HG03103 (cell line): ENCODE results near the gene CTNNA3.
"Not testable (repeated sequence)": the region's sequence is repeated elsewhere in the genome, so short reads cannot be mapped to it uniquely, and the experiment has no call there.

ENCODE experiments used
- ATAC-seq: cut with Tn5 transposase; IDR thresholded peaks from one replicate; pipeline ENCODE4 v1.9.1; 2021; ENCODE audit warnings: low read depth; ENCODE audit not compliant: unreplicated experiment

CTNNA3 gene

DNA sequence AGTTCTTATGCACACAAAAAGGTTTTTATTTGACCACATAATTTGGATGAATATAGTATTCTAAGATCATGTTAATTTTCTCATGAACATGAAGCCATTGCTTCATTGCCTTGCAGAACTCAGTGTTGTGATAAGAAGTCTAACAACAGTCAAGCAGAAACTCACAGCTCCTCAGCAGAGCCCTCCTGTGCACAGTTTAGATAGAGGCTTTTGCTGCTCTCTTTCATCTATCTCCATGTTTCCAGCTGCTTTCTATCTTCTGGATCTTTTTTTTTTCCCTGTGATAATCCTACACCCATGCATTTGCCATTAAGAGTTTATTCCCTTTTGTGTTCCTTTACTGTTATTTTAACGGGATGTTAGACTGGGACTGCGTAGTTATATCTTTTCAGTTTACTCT lies 1327.8 kb downstream of the CTNNA3 start:
- ATAC-seq, result no peak

DNA sequence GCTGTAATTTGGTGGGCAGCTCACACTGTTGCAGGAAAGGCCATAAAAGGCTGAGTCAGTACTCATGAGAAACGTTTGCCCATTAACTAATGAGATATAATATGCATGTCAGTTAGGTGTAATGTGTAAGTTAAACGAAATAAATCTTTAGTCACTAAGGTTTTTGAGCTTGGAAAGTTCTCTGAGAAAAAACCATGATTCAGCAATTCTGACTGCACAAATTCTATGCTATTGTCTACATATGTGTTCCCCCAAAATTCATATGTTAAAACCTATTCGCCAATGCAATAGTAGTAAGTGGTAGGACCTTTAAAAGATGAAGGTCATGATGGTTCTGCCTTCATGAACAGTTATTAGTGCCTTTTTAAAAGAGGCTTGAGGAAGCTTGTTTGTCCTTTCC lies 1329.8 kb downstream of the CTNNA3 start:
- ATAC-seq, result no peak

- ATAC-seq, result no peak
Measured at GRCh38 chr10:66365686-66366085, 1330.3 kb downstream of the CTNNA3 start.

DNA sequence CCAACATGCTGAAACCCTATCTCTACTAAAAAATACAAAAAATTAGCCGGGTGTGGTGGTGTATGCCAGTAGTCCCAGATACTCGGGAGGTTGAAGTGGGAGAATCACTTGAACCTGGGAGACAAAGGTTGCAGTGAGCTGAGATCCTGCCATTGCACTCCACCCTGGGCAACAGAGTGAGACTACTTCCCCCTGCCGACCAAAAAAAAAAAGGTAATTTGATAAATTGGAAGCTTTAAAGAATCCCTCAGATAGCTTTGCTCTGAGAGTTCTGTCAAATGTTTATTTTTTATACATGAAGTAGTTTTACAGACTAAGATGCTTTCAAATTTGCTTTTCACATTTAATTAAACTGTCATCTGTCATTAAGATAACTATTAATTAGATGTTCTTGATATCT lies 1333.5 kb downstream of the CTNNA3 start:
- no peak for ATAC-seq

- not testable (repeated sequence) for ATAC-seq
Measured at GRCh38 chr10:66353822-66354221, 1342.2 kb downstream of the CTNNA3 start.

- ATAC-seq, result no peak
Measured at GRCh38 chr10:66353422-66353821, 1342.6 kb downstream of the CTNNA3 start.

DNA sequence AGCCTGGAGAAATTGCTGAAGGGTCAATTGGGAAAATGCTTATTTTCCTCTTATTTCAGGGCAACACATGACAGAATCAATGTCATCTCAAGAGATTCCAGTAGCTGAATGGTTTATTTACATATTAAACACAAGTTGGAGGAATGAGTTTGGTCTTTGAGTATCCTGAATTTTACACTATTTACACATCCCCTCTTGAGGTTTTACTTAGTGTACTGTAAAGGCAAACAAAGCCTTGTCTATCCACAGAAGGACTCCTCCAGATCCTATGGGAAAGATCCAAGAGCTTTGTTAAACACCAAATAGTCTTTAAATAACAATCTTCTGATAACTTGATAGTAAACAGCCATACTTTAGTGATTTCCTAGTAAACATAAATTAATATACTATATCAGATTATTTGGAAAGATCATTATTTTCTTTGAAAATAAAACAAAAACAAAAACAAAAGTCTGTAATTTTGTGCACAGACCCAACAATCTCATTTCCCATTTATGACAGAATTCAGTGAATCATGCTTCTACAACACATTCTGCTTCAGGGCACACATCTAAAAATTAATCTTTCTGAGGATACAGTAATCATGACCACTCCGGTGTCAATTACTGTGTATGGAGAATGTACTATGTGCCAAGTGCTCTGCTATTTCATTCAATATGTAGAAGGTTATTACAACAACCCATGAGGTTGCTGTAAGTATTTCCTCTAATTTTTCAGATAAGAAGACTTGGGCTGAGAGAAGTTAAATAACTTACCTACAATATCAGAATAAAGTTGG lies 1345.2 kb downstream of the CTNNA3 start:
- ATAC-seq, result no peak

GRCh38 chr10:66349726-66350125 lies 1346.3 kb downstream of the CTNNA3 start:
- ATAC-seq, result no peak

GRCh38 chr10:66349076-66349475 lies 1346.9 kb downstream of the CTNNA3 start:
- no peak for ATAC-seq

DNA sequence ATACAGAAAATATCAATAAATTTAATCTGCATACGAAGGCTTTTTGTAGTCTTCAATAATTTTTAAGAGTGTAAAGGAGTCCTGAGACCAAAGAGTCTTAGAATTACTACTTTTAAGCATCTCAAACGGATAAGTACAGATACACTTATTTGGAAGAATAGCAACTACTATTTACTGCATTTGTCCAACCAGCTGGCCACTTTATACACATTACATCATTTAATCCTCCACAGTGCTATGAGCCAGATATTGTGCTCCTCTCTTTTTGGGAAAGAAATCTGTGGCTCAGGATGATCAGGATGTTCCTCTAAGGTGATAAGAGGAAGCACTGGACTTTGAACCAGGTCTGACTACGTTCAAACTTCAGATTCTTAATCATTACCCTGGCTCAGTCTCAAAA lies 1358.8 kb downstream of the CTNNA3 start:
- ATAC-seq, result no peak

DNA sequence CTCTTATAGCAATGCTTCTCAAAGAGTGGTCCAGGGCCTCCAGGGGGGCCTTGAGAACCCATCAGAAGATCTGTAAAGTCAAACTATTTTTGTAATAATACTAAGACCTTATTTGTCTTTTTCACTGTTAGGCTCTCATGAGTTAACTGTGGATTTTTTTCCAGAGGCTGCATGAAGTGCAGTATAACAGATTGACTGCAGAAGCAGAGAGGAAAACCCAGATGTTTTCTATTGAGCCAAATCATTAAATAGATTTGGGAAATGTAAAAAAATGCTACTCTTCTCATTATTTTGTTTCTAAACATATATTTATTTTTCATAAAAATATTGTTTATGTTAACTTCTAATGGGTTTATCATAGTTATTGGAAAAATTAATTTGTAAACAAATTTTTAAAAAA lies 1359.2 kb downstream of the CTNNA3 start:
- no peak for ATAC-seq

- ATAC-seq, result not testable (repeated sequence)
Measured at GRCh38 chr10:66335753-66336152, 1360.2 kb downstream of the CTNNA3 start.

DNA sequence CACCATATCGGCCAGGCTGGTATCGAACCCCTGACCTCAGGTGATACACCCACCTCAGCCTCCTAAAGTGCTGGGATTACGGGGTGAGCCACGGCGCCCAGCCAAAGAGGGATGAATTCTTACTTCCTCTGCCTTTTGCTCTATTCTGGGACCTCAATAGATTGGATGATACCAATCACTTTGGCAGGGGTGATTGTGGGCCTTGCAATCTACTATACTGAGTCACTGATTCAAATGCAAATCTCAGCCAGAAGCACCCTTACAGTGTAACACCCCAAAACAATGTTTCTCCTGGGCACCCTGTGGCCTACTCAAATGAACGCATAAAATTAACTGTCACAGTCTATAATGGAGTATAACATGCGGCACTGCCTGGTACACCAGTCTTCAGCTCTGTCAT lies 1366.8 kb downstream of the CTNNA3 start:
- ATAC-seq, result no peak

- ATAC-seq, result no peak
Measured at GRCh38 chr10:66326876-66327275, 1369.1 kb downstream of the CTNNA3 start.

- ATAC-seq, result no peak
Measured at GRCh38 chr10:66322777-66323176, 1373.2 kb downstream of the CTNNA3 start.

DNA sequence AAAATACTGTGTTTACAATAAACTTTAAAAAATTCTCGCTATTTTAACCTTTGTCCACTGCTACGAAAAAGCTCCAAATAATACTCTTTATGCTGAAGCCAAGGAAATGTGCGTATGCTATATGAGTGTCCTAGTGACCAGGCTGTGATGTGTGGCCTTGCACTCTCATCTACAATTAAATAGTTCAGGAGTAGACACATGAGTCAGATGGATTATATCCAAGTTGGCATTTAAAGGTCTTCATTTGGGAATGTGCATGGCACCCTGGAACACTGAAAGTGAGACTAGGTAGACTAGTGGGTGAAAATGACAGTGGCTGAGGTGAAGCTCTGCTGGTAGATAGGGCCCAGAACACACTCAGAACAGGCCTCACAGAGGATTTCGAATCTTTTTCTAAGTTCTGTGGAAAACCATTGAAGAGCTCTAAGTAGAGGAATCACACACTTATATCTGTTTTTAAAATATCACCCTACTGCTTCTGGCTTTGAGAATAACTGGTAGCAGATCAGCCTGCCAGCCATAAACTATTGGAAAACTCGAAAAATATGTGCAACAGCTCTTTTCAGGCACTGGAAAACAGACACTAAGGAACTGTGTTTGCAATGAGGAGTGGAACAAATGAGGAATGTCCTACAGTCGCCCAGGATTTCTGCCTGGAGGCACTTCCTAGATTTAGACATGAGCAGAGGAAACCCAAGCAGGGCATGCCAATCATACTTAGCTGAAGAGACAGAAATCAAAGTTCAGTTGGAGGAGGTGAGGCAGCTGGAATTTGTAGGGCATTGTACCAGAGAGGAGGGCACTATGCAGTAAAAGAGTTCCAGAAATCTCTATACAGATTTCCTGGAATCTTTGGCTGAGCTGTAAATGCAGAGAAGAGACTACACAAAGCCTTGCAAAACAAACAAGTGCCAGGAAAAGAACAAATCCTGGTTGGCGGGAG lies 1374.0 kb downstream of the CTNNA3 start:
- ATAC-seq, result no peak

- ATAC-seq, result no peak
Measured at GRCh38 chr10:66318761-66319160, 1377.2 kb downstream of the CTNNA3 start.

DNA sequence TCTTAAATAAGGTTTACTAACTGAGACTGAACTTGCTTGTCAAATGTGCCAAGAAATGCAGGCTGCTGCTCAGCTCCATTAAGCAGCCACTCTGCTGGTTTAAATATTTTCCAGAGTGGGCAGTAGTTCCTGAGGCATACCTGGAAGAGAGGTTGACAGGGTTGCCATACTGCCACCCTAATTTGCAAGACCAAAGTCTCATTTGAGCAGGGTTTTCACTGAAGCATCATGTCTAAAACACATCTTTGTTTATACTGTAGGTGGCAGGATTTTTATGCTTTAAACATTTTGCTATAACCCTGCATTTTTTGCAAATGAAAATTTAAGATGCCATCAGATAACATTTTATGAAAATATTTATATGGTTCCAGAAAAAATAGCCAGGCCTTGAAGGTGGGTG lies 1388.2 kb downstream of the CTNNA3 start:
- ATAC-seq, result no peak

- no peak for ATAC-seq
Measured at GRCh38 chr10:66301078-66301477, 1394.9 kb downstream of the CTNNA3 start.

DNA sequence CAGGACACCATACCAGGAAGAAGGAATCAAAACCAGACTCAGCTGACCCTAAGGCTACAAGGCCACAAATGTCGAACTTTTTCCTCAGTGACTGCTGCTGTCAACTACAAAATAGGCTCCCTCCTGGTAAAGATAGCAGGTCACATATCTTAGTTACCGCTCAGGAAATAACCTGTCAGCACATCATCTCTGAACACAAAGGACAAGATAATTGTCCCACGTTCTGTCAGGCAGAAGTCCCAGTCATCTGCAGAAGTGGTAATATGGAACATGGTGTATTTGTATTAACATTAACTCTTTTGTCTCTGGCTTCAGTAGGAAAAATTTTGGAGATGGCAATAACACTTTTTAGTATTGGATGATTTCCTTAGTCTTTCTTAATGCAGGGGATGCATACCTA lies 1400.4 kb downstream of the CTNNA3 start:
- ATAC-seq, result no peak

DNA sequence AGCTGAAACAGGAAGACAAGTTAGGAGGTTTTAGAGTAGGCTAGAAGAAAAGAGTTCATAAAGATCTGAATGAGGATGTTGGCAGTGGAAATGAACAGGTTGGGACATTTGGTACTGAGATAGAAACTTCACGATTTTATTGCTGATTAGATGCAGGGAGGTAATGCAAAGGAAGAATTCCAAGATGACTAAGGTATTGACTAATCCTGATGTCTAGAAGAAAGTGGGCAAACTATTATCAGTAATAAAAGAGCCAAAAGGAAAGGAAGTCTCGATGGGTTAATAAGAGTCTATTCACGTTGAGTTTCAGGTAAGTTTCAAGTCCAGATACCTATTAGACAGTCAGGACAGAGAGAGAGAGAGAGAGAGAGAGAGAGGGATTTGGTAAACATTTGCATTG lies 1401.5 kb downstream of the CTNNA3 start:
- no peak for ATAC-seq

DNA sequence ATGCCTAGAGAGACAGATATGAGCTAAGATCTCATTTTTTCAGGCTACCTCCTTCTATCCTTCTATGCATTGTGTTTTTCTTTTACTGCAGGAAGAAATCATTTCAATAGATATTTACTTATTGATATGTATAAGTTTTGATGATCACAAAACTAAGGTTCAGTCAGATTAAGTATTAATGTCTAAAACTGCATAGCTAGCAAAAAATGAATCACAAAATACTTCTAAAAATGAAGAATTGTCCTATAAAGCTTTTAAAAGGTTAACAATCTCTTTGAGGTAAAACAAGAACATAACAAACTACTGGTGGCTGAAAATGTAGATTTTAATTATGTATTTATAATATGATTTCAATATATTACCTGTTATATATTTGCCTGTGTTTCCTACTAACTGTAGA lies 1403.1 kb downstream of the CTNNA3 start:
- no peak for ATAC-seq
